GM04503 (cell line): ENCODE results near the gene CSNK1G1.
A peak's percentile ranks its signal among the peaks of the same experiment; 100 is the strongest.

Experiments
- DNase-seq: peaks from one replicate; pipeline ENCODE4 v3.0.0-alpha.2; 2012; ENCODE audit warnings: low read depth

The CSNK1G1 gene

GRCh38 chr15:64191971-64192830 is 163.8 kb downstream of the CSNK1G1 start:
- DNase-seq = no peak

GRCh38 chr15:64187396-64188191 is 168.4 kb downstream of the CSNK1G1 start:
- DNase-seq = no peak

GRCh38 chr15:64185146-64185911 is 170.6 kb downstream of the CSNK1G1 start:
- DNase-seq = no peak

GRCh38 chr15:64182859-64183370 is 173.1 kb downstream of the CSNK1G1 start:
- DNase-seq = no peak

GRCh38 chr15:64180235-64180824 is 175.6 kb downstream of the CSNK1G1 start:
- DNase-seq = no peak

GRCh38 chr15:64166102-64166890 is 189.7 kb downstream of the CSNK1G1 start:
- no peak for DNase-seq

GRCh38 chr15:64164436-64164835 is 191.5 kb downstream of the CSNK1G1 start:
- no peak for DNase-seq

- DNase-seq = no peak
Observed at GRCh38 chr15:64163659-64164362, 192.2 kb downstream of the CSNK1G1 start.

- peak; percentile 77 for DNase-seq
Observed at GRCh38 chr15:64162869-64163658, 192.9 kb downstream of the CSNK1G1 start, which contains the start of gene PPIB. Gene PPIB, minus strand, starts transcription at chr15:64163022. Its CDS starts 36 bp downstream, at chr15:64162986.

GRCh38 chr15:64162478-64162868 is 193.5 kb downstream of the CSNK1G1 start:
- no peak for DNase-seq

- DNase-seq = no peak
Observed at GRCh38 chr15:64161688-64162477, 194.1 kb downstream of the CSNK1G1 start.

- no peak for DNase-seq
Observed at GRCh38 chr15:64158363-64159134, 197.4 kb downstream of the CSNK1G1 start.

- no peak for DNase-seq
Observed at GRCh38 chr15:64157599-64158125, 198.3 kb downstream of the CSNK1G1 start.

GRCh38 chr15:64156652-64157331 is 199.2 kb downstream of the CSNK1G1 start:
- no peak for DNase-seq

- no peak for DNase-seq
Observed at GRCh38 chr15:64155802-64156651, 199.9 kb downstream of the CSNK1G1 start.
